Lung (tissue), 12 donors: ENCODE measurements around the gene SPRR5. TPM values are rescaled to one million over a fixed set of nuclear protein-coding genes. Genes with fewer than 3 reads are reported as not detected.

Source experiments
- ATAC-seq: fragments of 200-7000 bp; cut with Tn5 transposase; one replicate; pipeline ENCODE4 v1.9.1; 2020; ENCODE audit warnings: moderate number of reproducible peaks; ENCODE audit not compliant: insufficient read depth, low FRiP score
- DNase-seq, 3 donors: peaks; one replicate each; pipeline ENCODE4 v3.0.0-alpha.2; 2013 to 2017
- H3K27ac ChIP-seq, 2 donors: one replicate each; pipeline ENCODE4 v1.5.1; 2013; ENCODE audit warnings: mild to moderate bottlenecking in 2 of 2, moderate library complexity in 2 of 2, control low read depth in 1 of 2, inconsistent platforms in 1 of 2, low read depth in 1 of 2, low read length in 1 of 2
- H3K27me3 ChIP-seq, 3 donors: one replicate each; pipeline ENCODE4 v1.5.1; 2013; ENCODE audit warnings: low read length in 2 of 3; ENCODE audit not compliant: control insufficient read depth in 3 of 3, insufficient read depth in 3 of 3
- H3K36me3 ChIP-seq, 4 donors: one replicate each; pipeline ENCODE4 v1.5.1; 2013; ENCODE audit warnings: low read length in 4 of 4, mild to moderate bottlenecking in 1 of 4, moderate library complexity in 1 of 4; ENCODE audit not compliant: control insufficient read depth in 4 of 4, insufficient read depth in 4 of 4
- H3K4me1 ChIP-seq, 5 donors: one replicate each; pipeline ENCODE4 v1.5.1; 2013; ENCODE audit warnings: low read length in 5 of 5, mild to moderate bottlenecking in 2 of 5, moderate library complexity in 1 of 5; ENCODE audit not compliant: control insufficient read depth in 5 of 5, insufficient read depth in 5 of 5
- H3K4me3 ChIP-seq: one replicate; pipeline ENCODE4 v1.5.1; 2013; ENCODE audit warnings: mild to moderate bottlenecking, control low read depth, moderate library complexity
- H3K9ac ChIP-seq, 2 donors: one replicate each; pipeline ENCODE4 v1.5.1; 2013; ENCODE audit warnings: low read length in 2 of 2, control low read depth in 1 of 2; ENCODE audit not compliant: insufficient read depth in 1 of 2
- H3K9me3 ChIP-seq, 4 donors: one replicate each; pipeline ENCODE4 v1.5.1; 2013; ENCODE audit warnings: low read length in 3 of 4, mild to moderate bottlenecking in 1 of 4, moderate library complexity in 1 of 4; ENCODE audit not compliant: control insufficient read depth in 4 of 4, insufficient read depth in 3 of 4
- CTCF ChIP-seq: IDR thresholded peaks from 2 replicates; pipeline ENCODE4 v1.5.1; 2012; ENCODE audit warnings: mild to moderate bottlenecking; ENCODE audit errors: control extremely low read depth, extremely low read depth
- WGBS, 2 donors: extraction: QIAGEN DNeasy Blood & Tissue Kit; methylation state at CpG; one replicate each; pipeline ENCODE4 v1.1.7; 2013; 5-methylcytosine and 5-hydroxymethylcytosine counted together
- polyA plus RNA-seq, 2 donors: library from polyadenylated mRNA; stranded (reverse); fragments of 200-250 nt; gene quantifications; one replicate each; pipeline ENCODE4 v1.2.1, GENCODE V29; 2013
- total RNA-seq, 2 donors: library from RNA; depleted of rRNA in 1 of 2; stranded (reverse); fragments of >200 nt in 1 of 2; gene quantifications; one replicate each; pipeline ENCODE4 v1.2.1, GENCODE V29; 2014 to 2021
- donor health status: control.
- donor health status: control.
- donor health status: Bipolar disorder and iron deficiency.
- donor health status: healthy.
- donor health status: DM: yes; HTN: yes; CAD: no.

The SPRR5 gene
- total and polyA plus RNA-seq, 4 donors, result 0.05 TPM; not detected in 3

GRCh38 chr1:152946248-152946647 lies 758 bp upstream of the SPRR5 start:
- H3K9me3 ChIP-seq, result peaks cover 0 to 5% (median 0%) of the 10 kb centered on the region in 4 donors
- ATAC-seq, result no peak
- no peaks in the 10 kb centered on the region for H3K4me1 ChIP-seq
- H3K36me3 ChIP-seq, result no peaks in the 10 kb centered on the region
- no peak overlapping the region for H3K27ac ChIP-seq
- DNase-seq, result no peak
- no peak for TF ChIP-seq CTCF
- H3K9ac ChIP-seq, result no peak overlapping the region
- WGBS, 2 donors, result 73 to 83% methylated on average over 3 of the region's 3 CpGs
- H3K4me3 ChIP-seq, result no peak overlapping the region
- no peaks in the 10 kb centered on the region for H3K27me3 ChIP-seq

GRCh38 chr1:152951711-152952110 lies 4.7 kb downstream of the SPRR5 start:
- Histone ChIP-seq H3K27me3 (peaks cover 0 to 5% (median 0%) of the 10 kb centered on the region in 3 donors), H3K4me1 (no peaks in the 10 kb centered on the region), H3K27ac (no peak overlapping the region), H3K9me3 (peaks cover 0 to 6% (median 0%) of the 10 kb centered on the region in 4 donors), H3K36me3 (no peaks in the 10 kb centered on the region), H3K4me3 (no peak overlapping the region), H3K9ac (no peak overlapping the region)
- TF ChIP-seq CTCF, result no peak
- no peak for DNase-seq
- 77 to 86% methylated on average over 5 of the region's 5 CpGs for WGBS, 2 donors
- no peak for ATAC-seq

- 72 to 84% methylated on average over 7 of the region's 7 CpGs for WGBS, 2 donors
- Histone ChIP-seq H3K4me1 (no peaks in the 10 kb centered on the region), H3K27me3 (peaks cover 0 to 5% (median 0%) of the 10 kb centered on the region in 3 donors), H3K36me3 (no peaks in the 10 kb centered on the region), H3K4me3 (no peak overlapping the region), H3K9me3 (peaks cover 0 to 4% (median 0%) of the 10 kb centered on the region in 4 donors), H3K9ac (no peak overlapping the region), H3K27ac (no peak overlapping the region)
- TF ChIP-seq CTCF, result no peak
- ATAC-seq (no peak), DNase-seq (no peak)
Observed at GRCh38 chr1:152953761-152954160, 6.8 kb downstream of the SPRR5 start.

GRCh38 chr1:152954436-152954835 lies 7.4 kb downstream of the SPRR5 start:
- ATAC-seq (no peak), DNase-seq (no peak)
- 84 to 89% methylated on average over 6 of the region's 6 CpGs for WGBS, 2 donors
- H3K9me3 ChIP-seq, result peaks cover 0 to 4% (median 0%) of the 10 kb centered on the region in 4 donors
- H3K9ac ChIP-seq, result no peak overlapping the region
- H3K36me3 ChIP-seq, result no peaks in the 10 kb centered on the region
- H3K4me1 ChIP-seq, result no peaks in the 10 kb centered on the region
- H3K4me3 ChIP-seq, result no peak overlapping the region
- no peak for TF ChIP-seq CTCF
- peaks cover 0 to 5% (median 0%) of the 10 kb centered on the region in 3 donors for H3K27me3 ChIP-seq
- no peak overlapping the region for H3K27ac ChIP-seq
